Body of pancreas (tissue), 4 donors: ENCODE measurements around the gene VKORC1L1.
"Not testable (repeated sequence)": the region's sequence is repeated elsewhere in the genome, so short reads cannot be mapped to it uniquely, and the experiment has no call there.

Experiments
- POLR2A ChIP-seq, 3 donors: fragments of 450-650 bp; IDR thresholded peaks; one replicate each; pipeline ENCODE4 v1.6.1; 2016; ENCODE audit warnings: antibody characterized with exemption in 3 of 3, mild to moderate bottlenecking in 2 of 3
- TF ChIP-seq, protein P1 (sequence below), 7 experiments: fragments of 450-650 bp in 4 of 7; fragments of 200-600 bp in 3 of 7; sonication (generic) in 3 of 7; IDR thresholded peaks; one replicate each; pipeline ENCODE4 v1.5.1; 2016 to 2019; ENCODE audit warnings: antibody characterized with exemption in 7 of 7

DNA sequence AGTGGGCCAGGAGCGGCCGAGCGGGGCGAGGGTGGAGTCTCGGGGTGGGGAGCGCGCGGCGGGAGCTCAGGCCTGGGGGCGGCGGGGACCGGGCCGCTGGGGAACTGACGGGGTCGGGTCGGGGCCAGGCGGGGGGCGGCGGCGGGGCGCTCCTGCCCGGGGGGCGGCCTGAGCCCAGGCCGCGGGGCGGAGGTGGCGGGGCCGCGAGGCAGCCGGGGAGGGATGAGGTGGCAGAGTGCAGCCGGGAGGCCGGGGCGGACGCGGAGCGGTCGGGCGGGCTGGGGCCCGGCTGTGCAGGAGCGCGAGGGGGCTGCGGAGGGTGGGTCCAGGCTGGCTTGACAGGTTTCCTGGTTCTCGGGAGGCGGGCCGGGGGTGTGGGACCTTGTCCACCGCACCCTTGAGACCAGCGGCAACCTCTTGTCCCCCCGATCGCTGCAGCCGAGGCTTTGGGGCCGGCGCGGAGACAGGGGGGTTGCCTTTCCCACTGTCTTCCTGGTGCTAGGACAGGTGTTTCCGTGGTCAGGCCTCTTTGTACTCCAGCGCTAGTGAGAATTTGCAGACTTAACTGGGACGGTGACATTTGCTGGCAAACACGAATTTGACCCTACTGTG, 814 bp downstream of the VKORC1L1 start:
- TF ChIP-seq, protein P1, sequence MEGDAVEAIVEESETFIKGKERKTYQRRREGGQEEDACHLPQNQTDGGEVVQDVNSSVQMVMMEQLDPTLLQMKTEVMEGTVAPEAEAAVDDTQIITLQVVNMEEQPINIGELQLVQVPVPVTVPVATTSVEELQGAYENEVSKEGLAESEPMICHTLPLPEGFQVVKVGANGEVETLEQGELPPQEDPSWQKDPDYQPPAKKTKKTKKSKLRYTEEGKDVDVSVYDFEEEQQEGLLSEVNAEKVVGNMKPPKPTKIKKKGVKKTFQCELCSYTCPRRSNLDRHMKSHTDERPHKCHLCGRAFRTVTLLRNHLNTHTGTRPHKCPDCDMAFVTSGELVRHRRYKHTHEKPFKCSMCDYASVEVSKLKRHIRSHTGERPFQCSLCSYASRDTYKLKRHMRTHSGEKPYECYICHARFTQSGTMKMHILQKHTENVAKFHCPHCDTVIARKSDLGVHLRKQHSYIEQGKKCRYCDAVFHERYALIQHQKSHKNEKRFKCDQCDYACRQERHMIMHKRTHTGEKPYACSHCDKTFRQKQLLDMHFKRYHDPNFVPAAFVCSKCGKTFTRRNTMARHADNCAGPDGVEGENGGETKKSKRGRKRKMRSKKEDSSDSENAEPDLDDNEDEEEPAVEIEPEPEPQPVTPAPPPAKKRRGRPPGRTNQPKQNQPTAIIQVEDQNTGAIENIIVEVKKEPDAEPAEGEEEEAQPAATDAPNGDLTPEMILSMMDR (IDR thresholded peaks at IDR 0.05) = not testable (repeated sequence)
- not testable (repeated sequence) for TF ChIP-seq POLR2A (IDR thresholded peaks at IDR 0.05)
